ENCODE measurements around the gene FNDC5. TPM values are rescaled to one million over a fixed set of nuclear protein-coding genes. Genes with fewer than 3 reads are reported as not detected.

The FNDC5 gene
- total RNA-seq, 4 donors from 2014 or later: 5.5 to 17.0 (median 9.8) TPM

DNA sequence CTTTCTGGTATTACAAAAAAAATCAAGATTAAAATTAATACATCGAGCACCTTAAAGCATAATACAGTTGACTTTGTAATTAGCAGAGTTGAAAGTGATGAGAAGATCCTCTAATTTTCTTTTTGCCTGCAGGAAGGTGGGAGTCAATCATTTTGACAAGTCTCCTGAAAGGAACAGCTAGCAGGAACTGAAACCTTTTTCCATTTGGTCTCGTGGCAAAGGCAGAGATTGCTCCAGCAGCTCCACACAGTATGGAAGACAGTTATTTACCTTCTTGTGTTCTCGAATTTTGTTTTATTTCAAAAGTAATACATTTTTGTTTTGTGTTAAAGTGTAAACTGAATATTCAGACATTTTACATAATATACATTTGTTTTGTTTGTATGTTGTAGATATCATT lies 45.5 kb downstream of the FNDC5 start:
- H3K27me3 ChIP-seq: no peaks in the 10 kb centered on the region
- WGBS: 91% methylated on average over 3 of the region's 3 CpGs
- no peaks in the 10 kb centered on the region for H3K9me3 ChIP-seq
- peaks cover 0 to 8% (median 7%) of the 10 kb centered on the region in 4 donors for H3K4me1 ChIP-seq
- H3K36me3 ChIP-seq: peaks cover 27 to 51% (median 48%) of the 10 kb centered on the region in 4 donors
- TF ChIP-seq POLR2AphosphoS5 (IDR thresholded peaks at IDR 0.05) (no peak), EP300 (IDR thresholded peaks at IDR 0.05) (no peak), CTCF (IDR thresholded peaks at IDR 0.05) (no peak), POLR2A (IDR thresholded peaks at IDR 0.05; ENCODE audit: low read depth) (no peak)
- no peak for DNase-seq (ENCODE audit: extremely low spot score)
- intact Hi-C loops (cut with DNase I): no loop called here
- H3K4me3 ChIP-seq: no peak overlapping the region
- no peak overlapping the region for H3K27ac ChIP-seq (replicated peaks in 1 of 4)

GRCh38 chr1:32818804-32819541 lies 51.7 kb downstream of the FNDC5 start:
- intact Hi-C loops (cut with DNase I): no loop called here
- Histone ChIP-seq H3K4me3 (peak overlapping the region; percentile 80 to 97 (median 90)), H3K9me3 (no peaks in the 10 kb centered on the region), H3K4me1 (peaks cover 29 to 56% (median 53%) of the 10 kb centered on the region in 4 donors), H3K36me3 (no peaks in the 10 kb centered on the region), H3K27ac (replicated peaks in 1 of 4) (peak overlapping the region; percentile 93 to 100 (median 98)), H3K27me3 (no peaks in the 10 kb centered on the region)
- TF ChIP-seq EP300 (IDR thresholded peaks at IDR 0.05): no peak
- no peak for TF ChIP-seq CTCF (IDR thresholded peaks at IDR 0.05)
- no peak for TF ChIP-seq POLR2A (IDR thresholded peaks at IDR 0.05; ENCODE audit: low read depth)
- TF ChIP-seq POLR2AphosphoS5 (IDR thresholded peaks at IDR 0.05): no peak
- no peak for DNase-seq (ENCODE audit: extremely low spot score)
- WGBS: 64% methylated on average over 11 of the region's 11 CpGs

DNA sequence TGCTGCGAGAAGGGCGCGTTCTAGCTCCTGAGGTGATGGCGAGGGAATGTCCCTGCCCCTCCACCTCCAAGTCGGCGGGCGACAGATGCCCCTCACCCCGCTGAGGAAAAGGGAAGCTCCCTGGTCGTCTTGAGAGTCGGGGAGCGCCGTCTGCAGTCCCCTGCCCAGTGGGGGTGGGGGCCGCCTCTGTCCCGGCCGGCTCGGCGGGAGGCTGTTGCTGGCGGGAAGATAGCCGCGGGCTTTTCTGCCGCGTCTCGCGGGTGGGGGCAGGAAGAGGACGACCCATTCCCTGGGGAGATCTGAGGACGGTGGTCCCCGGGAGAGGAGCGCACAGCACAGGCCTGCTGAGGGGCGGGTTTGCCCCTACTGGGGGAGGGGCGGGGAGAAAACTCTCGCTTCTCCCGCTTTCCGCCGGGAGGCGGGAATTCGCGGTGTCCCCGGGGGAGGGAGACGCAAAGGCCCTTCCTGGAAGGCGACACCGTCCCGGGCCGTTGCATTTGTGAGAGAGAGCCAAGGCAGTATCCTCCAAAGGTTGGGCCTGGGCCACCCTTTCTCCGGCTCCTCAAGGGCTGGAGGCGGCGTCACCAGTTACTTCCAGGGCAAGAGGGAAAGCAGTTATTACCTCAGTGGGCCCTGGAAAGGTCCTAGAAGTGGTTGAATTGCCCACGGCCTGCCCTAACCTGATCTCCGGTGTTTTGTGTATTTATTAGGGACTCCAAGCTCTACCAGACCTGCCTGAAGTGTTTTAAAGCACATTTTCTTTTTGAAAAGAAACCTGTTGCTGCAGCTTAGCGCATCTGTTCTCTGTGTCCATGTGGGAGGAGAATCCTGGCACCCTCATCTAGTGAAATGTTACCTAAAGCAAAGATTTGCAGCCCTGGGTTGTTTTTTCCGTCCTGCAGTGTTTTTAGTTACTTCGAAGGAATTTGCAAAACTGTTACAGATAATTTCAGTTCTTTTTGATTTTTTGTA lies 52.6 kb downstream of the FNDC5 start:
- Histone ChIP-seq H3K36me3 (no peaks in the 10 kb centered on the region), H3K27ac (replicated peaks in 1 of 4) (peak overlapping the region; percentile 93 to 100 (median 98)), H3K9me3 (no peaks in the 10 kb centered on the region), H3K4me3 (peak overlapping the region; percentile 80 to 97 (median 90)), H3K4me1 (peaks cover 29 to 65% (median 62%) of the 10 kb centered on the region in 4 donors), H3K27me3 (no peaks in the 10 kb centered on the region)
- WGBS: 3% methylated on average over 28 of the region's 51 CpGs
- TF ChIP-seq EP300 (IDR thresholded peaks at IDR 0.05) (peak; percentile 41), POLR2AphosphoS5 (IDR thresholded peaks at IDR 0.05) (peak; percentile 17 to 55), POLR2A (IDR thresholded peaks at IDR 0.05; ENCODE audit: low read depth) (peak; percentile 43), CTCF (IDR thresholded peaks at IDR 0.05) (no peak)
- intact Hi-C loops (cut with DNase I): no loop called here
- peak; percentile 93 for DNase-seq (ENCODE audit: extremely low spot score)

DNA sequence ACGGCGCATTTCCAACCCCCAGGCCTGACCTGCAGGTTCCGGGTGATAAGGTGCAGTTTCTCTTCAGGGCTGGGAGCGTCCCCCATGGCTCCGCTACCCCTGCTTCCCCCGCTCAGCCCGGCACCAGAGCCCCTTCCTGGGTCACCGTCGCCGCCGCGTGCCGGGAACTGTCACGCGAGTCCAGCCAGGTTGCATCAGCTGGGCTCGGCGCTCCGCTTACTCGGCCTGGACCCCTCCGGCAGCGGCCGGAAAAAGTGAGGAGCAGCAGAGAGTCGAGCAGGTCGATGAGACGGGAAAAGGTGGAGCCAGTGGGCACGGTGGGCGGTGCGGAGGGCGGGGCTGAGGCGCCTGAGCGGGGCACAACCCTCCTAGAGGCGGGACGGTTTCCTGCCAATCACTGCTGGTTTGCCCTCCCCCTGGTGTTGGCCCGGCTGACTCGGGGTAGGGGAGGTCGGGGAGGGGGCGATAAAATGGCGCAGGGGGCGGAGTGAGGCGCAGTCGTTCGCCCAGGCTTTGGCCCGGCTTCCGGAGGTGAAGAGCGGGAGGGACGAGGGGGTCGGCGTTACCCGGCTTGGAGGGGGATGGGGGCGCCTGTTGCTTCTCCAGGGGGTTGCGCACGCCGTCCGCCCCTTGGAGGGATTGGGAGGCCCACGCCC lies 53.4 kb downstream of the FNDC5 start, which contains the start of the genes S100PBP and YARS1:
Gene S100PBP, plus strand, starts transcription at position 495 of the 656 bp plus-strand sequence. CDS start 8,447 bp downstream, outside the sequence.
Gene YARS1, minus strand, starts transcription at position 200 of the 656 bp plus-strand sequence. Its CDS starts 114 bp downstream, at position 86.
- H3K27me3 ChIP-seq: no peaks in the 10 kb centered on the region
- TF ChIP-seq POLR2AphosphoS5 (IDR thresholded peaks at IDR 0.05): peak; percentile 93 to 99
- peak in 2 of 3 experiments; percentile 19 to 37 for TF ChIP-seq CTCF (IDR thresholded peaks at IDR 0.05)
- TF ChIP-seq POLR2A (IDR thresholded peaks at IDR 0.05; ENCODE audit: low read depth): peak; percentile 91
- TF ChIP-seq EP300 (IDR thresholded peaks at IDR 0.05): no peak
- H3K4me3 ChIP-seq: peak within 1 kb of the TSS; percentile 80 to 97 (median 90)
- H3K27ac ChIP-seq (replicated peaks in 1 of 4): peak within 1 kb of the TSS; percentile 93 to 100 (median 98)
- no peaks in the 10 kb centered on the region for H3K36me3 ChIP-seq
- WGBS: under 1% methylated on average over 39 of the region's 55 CpGs
- peak; percentile 100 for DNase-seq (ENCODE audit: extremely low spot score)
- intact Hi-C loops (cut with DNase I): no loop called here
- H3K9me3 ChIP-seq: no peaks in the 10 kb centered on the region
- H3K4me1 ChIP-seq: peaks cover 29 to 73% (median 63%) of the 10 kb centered on the region in 4 donors

Data from esophagus muscularis mucosa (tissue), 4 donors.